ENCODE data around the gene HIVEP3.

DNA sequence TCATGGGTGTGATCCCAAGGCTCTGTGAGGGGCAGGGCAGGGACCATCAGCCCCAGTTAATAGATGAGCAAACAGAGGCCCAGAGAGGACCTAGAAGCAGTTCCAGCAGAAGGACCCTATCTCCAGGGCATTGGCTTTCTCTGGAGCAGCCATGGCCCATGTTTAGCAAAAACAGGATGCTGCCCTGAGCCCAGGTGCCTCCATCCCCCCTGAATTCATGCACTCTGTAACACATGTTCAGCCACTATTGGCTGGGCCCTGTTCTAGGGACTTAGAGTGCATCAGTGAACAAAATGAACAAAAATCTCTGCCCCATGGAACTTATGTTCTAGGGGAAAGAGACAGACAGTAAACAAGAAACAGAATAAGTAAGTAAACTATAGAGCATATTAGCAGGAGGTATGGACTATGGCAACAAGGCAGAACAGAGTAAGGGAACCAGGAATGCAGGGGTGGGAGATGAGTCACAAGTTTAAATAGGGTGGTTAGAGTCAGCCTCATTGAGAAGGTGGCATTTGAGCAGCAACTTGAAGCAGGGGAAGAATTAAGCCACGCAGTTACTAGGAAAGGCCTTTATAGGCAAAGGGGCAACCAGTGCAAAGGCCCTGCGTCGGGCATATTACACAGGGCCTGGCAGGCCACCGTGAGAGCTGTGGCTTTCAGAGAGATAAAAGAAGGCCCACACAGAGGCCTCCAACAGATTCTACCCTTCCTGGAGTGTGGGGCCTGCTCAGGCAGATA, 248.3 kb downstream of the HIVEP3 start:
- TF ChIP-seq, protein P1, sequence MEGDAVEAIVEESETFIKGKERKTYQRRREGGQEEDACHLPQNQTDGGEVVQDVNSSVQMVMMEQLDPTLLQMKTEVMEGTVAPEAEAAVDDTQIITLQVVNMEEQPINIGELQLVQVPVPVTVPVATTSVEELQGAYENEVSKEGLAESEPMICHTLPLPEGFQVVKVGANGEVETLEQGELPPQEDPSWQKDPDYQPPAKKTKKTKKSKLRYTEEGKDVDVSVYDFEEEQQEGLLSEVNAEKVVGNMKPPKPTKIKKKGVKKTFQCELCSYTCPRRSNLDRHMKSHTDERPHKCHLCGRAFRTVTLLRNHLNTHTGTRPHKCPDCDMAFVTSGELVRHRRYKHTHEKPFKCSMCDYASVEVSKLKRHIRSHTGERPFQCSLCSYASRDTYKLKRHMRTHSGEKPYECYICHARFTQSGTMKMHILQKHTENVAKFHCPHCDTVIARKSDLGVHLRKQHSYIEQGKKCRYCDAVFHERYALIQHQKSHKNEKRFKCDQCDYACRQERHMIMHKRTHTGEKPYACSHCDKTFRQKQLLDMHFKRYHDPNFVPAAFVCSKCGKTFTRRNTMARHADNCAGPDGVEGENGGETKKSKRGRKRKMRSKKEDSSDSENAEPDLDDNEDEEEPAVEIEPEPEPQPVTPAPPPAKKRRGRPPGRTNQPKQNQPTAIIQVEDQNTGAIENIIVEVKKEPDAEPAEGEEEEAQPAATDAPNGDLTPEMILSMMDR (IDR thresholded peaks at IDR 0.05; ENCODE audit: low read length), result no peak
- no peak for TF ChIP-seq EZH2 (IDR thresholded peaks at IDR 0.05; ENCODE audit: borderline replicate concordance, low read length)

Measured in OCI-LY1 (cell line).